OCI-M1 (cell line): Measurements from ENCODE around the gene AMN1.
"Not testable (repeated sequence)": the region's sequence is repeated elsewhere in the genome, so short reads cannot be mapped to it uniquely, and the experiment has no call there.

Source experiments
- DNase-seq: peaks from one replicate; lab custom pipeline; 2025; lab: John Stamatoyannopoulos, UW

Gene AMN1

DNA sequence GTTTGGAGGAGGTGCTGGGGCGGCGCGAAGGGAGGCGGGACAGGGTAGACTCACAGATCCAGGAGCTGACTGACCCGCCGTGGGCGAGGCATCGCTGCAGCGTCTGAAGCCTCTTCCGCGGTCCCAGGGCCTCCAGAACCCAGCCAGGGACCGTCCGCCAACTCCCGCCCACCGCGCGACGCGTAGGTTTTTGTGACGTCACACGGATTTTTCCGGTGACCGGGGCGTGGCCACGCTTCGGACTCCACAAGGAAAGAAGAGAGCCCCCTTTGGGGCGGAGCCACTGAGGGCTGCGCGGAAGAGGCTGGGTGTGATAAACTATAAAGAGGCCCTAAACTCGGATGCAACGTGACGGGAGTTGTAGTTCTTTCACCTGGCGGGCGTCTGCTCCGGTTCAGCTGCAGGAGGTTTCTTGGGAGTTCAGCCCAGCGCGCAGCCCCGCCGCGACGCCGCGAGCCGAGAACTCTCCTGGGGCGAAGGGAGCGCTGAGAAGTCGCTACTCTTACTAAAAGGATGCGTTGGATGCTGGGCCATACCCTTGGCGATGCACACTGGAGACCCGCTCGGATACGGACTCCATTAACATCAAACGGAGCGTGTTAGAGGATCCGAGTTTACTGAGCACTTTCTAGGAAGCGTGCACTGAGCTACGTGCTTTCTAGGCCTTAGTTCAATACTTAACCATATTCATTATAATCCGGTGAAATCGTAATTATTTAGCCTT is at the start of gene AMN1:
Gene AMN1, minus strand, starts transcription at position 105 of the 724 bp plus-strand sequence. Its CDS starts 13 bp downstream, at position 92.
- DNase-seq = peak; percentile 100

DNA sequence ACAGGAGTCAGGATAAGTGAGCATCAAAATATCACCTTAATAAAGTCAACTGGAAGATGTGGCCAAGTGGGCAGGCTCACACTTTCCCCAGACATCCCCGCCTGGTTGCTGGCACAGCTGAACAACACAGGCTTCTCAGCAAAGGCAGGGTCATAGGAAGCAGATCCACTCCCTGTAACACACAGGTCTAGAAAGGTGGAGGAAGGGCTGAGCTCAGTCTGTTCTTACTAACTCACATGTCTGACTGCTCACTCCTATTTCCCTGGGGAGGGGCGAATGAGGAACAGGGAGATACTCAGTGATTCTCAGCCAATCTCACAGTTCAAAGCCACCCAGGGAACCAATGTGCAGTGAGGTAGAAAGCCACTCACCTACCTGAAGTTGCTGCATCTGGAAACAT is 45.0 kb upstream of the AMN1 start:
- no peak for DNase-seq

DNA sequence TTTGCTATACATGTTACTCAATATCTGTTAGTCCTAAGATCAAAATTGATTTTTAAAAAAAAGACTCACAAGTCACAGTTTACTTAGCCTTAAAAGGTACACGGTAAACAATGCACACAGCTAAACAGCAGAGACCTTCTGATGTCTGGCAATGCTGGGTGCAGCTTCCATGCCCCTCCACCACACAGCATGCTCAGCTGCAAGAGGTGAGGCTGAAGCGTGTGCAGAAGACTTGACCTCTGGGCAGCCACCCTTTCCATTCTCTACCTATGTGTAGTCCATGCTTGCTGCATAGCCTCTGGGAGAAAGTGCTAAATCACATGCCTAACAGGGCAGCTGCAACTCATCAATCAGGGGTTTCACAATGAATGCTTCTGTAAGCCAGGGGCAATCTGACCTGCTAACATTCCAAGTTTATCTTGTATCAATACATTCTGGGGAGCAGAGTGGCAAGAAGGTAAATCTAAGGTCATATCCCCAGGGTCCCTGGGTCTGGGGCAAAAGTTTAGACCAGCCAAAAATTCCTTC is 44.5 kb upstream of the AMN1 start:
- peak; percentile 16 for DNase-seq

DNA sequence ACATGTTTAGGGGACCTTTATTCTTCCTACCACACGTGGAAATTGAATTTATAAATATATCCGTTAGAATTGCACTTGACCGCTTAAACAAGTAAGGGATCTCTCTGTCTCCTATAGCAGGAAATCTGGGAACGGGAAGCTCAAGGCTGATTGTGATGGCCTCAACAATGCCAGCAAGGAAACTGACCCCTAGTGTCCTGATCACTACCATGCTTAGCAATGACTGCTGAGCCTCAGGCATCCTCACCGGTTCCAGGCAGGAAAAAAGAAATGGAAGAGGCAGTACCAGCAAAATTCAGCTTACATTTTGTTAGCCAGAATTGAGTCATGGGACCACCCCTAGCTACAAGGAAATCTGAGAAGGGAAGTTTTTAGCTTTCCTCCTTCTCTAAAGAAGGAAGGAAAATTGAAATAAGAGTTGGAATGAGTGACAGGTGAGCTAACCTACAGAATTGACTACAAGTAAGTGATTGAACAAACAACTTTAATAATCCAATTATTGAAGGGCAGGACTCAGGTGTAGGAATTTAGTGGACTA is 43.9 kb upstream of the AMN1 start:
- no peak for DNase-seq

DNA sequence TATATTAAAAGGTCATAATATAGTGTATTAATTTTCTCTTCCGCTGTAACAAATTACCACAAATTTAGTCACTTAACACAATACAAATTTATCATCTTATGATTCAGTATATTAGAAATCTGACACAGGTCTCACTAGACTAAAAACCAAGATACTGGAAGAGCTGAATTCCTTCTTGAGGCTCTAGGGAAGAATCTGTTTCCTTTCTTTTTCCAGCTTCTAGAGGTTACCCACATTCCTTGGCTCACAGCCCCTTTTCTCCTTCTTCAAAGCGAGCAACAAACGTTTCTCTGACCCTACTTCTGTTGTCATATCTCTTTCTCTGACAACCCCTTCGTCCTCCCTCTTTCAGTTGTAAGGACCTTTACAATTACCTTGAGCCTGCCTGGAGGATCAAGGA is 43.4 kb upstream of the AMN1 start:
- DNase-seq = no peak

DNA sequence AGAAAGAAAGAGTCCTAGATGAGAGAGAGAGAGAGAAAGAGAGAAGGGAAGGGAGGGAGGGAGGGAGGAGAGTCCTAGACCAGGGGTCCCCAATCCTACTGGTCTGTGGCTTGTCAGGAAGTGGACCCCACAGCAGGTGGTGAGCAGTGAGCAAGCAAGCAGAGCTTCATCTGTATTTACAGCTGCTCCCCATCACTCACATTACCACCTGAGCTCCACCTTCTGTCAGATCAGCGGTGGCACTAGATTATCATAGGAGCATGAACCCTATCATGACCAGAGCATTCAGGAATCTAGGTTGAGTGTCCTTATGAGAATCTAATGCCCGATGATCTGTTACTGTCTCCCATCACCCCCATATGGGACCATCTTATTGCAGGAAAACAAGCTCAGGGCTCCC is 39.2 kb upstream of the AMN1 start:
- DNase-seq = no peak

DNA sequence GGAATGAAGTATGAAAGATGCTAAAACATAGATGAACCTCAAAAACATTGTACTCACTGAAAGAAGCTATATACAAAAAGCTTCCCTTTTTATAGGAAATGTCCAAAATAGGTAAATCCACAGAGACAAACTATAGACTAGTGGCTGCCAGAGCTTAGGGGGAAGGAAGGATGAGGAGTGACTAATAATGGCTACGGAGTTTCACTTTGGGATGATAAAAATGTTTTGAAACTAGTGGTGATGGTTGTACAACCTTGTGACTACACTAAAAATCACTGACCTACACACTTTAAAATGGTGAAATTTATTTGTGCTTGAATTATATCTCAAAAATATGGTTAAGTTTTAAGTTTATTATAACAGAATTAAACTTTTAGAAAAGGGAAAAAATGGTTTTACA is 37.1 kb upstream of the AMN1 start:
- no peak for DNase-seq

DNA sequence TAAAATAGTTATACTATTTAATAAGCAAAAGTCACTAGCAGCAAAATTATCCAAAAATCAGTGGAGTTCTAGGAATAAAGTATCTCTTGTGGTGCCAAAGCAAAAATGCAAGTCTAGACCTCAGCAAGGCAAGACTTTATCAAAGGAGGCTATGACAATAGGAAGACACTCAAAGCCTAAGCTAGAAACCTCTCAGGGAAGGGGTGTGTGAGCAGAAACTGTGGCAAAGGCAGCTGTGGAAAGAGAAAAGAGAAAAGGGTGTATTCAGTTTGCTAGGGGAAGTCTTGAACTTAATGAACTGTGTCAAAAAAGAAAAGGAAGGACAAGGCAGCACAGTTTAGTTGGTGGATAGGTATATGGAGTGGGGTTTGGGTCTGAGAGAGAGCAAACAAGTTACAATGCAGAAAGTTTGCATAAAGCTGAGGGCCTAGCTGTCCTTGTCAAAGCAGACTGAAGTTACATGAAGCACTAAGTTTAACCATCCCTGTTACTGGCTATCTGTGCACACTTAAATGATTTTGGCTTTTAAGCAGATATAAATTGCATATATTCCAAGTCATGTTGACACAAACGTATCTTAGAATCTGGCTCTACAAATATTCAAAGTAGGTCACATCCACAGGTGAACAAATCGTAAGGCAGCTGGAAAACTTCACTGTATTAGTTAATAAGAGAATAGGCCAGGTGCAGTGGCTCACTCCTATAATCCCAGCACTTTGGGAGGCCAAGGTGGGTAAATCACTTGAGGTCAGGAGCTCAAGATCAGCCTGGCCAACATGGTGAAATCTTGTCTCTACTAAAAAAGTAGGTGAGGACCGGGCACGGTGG is 31.0 kb upstream of the AMN1 start:
- DNase-seq = no peak

DNA sequence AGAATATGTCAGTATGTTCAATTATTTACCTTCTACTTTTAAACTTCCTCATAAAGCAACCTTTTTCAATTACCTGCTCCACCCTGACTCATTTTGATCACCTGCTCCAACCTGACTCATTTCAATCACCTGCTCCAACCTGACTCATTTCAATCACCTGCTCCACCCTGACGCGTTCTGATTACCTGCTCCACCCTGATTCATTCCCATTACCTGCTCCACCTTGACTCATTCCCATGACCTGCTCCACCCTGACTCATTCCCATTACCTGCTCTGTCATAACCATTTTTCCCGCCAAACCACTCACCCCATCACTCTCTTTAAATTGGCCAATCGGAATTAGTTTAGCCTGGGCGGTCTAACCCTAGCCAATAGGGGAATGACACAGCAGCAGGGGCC is 29.5 kb upstream of the AMN1 start:
- not testable (repeated sequence) for DNase-seq

DNA sequence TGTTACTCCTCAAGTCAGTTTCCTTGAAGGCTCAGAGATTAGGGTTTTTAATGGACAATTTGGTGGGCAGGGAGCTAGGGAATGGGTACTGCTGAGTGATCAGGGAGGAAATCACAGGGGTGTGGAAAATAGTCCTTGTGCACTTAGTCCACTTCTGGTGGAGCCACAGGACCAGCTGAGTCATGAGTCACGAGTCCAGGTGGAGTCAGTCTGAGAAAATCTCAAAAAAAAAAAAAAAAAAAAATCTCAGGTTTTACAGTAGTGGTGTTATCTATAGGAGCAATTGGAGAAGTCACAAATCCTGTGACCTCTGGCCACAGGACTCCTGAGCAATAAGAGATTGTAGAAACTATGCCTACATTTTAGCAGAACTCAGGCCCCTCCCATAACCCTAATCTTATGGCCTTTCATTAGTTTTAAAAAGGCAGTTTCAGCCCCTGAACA is 28.2 kb upstream of the AMN1 start:
- DNase-seq = peak; percentile 91

DNA sequence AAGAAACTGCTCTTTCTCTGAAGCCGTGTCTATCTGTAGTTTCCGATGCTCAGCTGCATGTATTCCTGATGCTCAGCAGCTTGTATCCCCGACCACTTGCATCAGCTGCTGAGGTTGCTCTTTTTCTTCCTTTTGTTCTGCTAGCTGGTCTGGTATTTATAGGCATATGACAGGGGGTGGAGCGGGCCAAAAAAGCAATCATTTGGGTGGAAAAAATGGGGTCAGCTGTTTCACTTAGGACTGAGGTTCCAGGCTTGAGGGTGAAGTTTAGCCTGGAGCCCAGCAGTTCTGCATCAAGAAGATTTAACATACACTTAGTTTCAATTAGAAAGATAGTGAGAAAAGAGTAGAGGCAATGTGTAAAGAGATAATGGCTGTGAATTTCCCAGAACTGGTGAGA is 23.6 kb upstream of the AMN1 start:
- peak; percentile 63 for DNase-seq

DNA sequence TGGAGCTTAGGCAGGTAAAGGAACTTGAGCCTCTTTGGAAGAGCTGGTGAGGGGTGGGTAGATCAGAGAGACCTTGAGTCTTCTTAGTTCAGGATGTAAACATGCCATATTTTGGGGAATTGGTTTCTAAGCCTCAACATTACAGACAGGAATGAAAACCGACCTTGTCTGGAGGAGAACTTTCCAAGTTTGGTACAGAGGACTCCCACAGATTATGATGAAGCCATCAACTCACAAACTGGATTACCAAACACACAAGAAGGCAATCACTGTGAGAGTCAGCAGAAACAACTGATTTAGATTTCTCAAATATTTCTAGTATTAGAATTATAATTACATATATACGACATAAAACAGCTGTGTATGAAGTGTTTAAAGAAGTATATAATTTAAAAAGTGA is 22.3 kb upstream of the AMN1 start:
- DNase-seq = no peak

DNA sequence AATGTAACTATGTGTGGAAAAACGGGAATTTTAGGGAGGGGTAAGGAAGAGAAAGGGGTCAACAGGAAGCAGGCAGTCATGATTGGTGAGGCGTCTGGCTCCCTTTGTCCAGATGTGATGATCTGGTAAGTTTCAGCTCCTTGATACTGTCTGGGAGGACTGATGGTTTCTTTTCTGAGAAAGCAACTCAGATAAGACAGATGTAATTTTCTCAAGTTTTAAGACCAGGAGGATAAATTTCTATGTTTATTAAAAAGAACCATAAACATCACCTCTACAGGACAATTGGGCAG is 21.9 kb upstream of the AMN1 start:
- DNase-seq = peak; percentile 45

DNA sequence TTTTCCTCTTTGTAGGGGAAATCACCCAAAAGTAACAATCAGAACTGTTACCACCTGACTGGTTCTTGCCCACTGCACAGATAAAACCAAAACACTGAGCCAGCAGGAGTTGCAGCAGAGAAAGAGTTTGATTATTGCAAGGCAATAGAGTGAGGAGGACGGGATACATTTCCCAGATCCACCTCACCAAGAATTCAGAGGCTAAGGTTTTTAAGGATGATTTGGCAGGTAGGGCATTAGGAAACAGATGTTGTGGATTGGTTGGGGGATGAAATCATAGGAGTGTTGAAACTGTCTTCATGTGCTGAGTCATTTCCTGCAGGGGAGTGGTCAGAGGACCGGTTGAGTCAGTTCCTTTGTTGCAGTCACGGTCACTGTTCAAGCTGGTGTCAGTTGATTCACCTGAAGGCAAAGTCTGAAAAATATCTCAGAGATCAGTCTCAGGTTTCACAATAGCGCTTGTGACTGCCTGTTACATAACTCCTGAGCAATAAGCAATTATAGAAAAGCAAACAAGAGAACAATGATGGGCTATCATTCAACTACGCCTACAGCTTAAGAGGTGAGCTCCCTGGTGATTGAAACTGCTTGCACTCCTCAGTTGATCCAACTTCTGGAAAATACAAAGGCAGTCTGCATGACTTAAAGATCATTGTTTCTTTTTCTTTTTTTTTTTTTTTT is 20.3 kb upstream of the AMN1 start:
- peak; percentile 93 for DNase-seq

DNA sequence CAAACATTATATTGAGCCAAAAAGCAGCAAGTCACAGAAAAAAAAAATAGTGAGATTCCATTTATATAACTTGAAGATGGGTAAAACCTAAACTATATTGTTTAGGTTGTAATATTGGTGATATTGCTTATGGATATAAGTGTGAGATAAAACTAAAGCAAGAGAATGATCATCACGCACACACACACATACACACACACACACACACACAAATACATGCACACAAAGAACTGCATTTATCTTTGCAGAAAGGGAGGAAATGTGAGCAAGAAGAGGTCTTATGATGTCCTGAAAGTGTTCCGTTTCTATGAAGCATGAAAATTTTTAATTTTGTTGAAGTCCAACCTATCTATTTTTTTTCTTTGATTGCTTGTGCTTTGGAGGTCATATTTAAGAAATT is 16.4 kb upstream of the AMN1 start:
- DNase-seq = no peak

DNA sequence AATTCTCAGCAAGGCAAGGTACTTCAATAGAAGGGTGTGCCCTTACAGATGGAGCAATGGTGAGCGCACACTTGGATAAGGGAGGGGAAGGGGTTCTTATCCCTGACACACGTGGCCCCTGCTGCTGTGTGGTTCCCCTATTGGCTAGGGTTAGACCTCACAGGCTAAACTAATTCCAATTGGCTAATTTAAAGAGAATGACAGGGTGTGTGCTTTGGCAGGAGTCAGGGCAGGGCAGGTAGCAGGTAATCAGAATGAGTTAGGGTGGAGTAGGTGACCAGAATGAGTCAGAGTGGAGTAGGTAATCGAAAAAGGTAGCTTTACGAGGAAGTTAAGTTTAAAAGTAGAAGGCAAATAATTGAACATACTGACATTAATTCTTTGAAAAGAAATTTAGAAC is 15.5 kb upstream of the AMN1 start:
- DNase-seq = not testable (repeated sequence)

DNA sequence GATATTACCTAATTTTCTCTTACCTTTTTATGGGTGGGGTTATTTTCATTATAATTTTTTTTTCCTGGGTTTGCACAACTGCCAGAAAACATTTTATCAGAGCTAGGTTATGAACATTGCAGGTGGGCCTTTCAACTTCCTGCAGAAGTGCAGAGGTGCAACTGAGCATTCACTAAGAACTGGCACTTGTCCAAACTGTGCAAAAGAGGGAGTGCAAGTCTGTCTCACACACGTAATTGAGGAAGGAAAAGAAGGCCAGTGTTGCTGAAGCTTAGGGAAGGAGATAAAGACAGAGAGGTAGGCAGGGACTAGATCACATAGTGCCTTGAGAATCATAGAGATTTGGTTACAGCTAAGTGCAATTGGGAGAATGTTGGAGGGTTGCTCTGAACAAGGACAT is 14.1 kb upstream of the AMN1 start:
- DNase-seq = peak; percentile 47

DNA sequence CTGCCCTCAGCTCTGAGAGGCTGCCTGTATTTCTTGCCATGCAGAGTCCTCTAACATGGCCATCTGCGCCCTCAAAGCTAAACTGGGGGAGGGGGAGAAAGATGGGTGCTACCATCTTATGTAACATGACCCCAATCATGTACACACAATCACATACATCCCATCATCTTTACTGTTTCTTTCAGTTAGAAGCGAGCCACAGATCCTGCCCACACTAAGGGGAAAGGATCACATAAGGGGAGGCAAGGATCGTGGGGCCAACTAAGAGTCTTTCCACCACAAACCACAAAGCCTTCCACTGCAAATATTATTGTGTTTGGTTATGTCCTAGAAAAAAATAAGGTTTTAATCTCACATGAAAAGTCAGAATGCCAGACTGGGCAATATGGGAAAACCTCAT is 11.8 kb upstream of the AMN1 start:
- no peak for DNase-seq

DNA sequence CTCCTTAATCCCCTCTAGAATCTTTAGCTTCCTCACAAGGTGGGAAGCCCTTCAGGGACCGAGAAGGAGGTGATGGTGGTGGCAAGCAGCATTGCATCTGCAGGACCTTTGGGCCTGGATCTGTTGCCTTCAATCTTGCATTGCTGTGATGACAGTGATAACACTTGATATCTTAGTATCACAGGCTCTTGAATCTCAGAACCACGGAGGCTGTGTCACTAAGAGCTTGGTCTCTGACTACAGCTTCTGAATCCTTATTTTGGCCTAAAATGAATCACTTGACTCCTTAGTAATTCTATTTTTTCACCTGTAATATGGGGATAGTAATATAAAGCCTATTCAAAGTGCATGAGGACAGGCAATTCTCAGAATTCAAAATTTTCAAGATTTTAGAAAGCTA is 8.9 kb upstream of the AMN1 start:
- no peak for DNase-seq

DNA sequence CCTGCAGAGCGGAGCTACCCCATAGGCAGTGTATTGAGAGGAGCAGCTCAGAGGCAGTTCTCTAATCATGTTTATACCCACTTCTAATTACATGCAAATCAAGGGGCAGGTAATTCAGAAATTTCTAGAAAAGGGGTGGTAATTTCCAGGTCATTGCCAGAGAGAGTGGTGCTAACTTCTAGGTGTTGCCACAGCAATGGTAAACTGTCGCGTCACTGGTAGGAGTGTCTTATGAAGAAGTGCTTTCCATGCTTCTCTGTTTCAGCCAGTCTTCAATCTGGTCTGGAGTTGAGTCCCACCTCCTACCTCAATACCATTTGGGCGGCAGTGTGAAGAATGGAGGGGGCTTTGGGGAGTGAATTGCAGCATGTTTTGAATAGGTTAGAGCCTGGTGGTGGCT is 8.5 kb upstream of the AMN1 start:
- DNase-seq = no peak

DNA sequence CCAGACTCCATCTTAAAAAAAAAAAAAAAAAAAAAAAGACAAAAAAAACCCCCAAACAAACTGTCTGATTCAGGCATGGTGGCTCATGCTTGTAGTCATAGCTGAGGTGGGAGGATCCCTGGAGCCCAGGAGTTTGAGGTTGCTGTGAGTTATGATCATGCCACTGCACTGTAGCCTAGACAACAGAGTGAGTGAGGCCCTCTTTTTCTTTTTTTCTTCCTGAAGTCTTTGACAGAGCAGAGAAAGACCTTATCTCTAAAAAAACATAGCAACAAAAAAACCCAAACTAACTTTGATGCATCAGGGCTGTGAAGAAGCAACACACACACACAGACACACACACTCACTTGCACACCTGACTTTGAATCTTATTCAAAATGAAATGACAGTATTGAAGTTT is 7.7 kb upstream of the AMN1 start:
- peak; percentile 88 for DNase-seq
